Measurements from ENCODE around the gene PCDHGB6.
"Not testable (repeated sequence)": the region's sequence is repeated elsewhere in the genome, so short reads cannot be mapped to it uniquely, and the experiment has no call there.

PCDHGB6 gene

DNA sequence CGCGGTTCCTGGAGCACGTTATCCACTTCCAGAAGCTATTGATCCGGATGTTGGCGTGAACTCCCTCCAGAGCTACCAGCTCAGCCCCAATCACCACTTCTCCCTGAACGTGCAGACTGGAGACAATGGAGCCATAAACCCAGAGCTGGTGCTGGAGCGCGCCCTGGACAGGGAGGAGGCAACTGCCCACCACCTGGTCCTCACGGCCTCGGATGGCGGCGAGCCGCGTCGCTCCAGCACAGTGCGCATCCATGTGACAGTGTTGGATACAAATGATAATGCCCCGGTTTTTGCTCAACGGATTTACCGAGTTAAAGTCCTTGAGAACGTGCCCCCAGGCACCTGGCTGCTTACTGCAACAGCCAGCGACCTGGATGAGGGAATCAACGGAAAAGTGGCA, 4.4 kb upstream of the PCDHGB6 start:
- no peak overlapping the region for H3K9ac ChIP-seq (ENCODE audit: low read depth in 1 of 2, low read length in 2 of 2)
- no peaks in the 10 kb centered on the region for H3K27me3 ChIP-seq (ENCODE audit: control insufficient read depth in 1 of 2, insufficient read depth in 2 of 2, low read length in 2 of 2)
- no peak overlapping the region for H3K27ac ChIP-seq (ENCODE audit: low read depth, low read length)
- peaks cover 19 to 45% of the 10 kb centered on the region in 2 donors for H3K9me3 ChIP-seq (ENCODE audit: control insufficient read depth in 1 of 2, low read length in 2 of 2)
- H3K36me3 ChIP-seq (ENCODE audit: control insufficient read depth in 1 of 2, insufficient read depth in 2 of 2, low read length in 2 of 2): no peaks in the 10 kb centered on the region
- H3K4me1 ChIP-seq (ENCODE audit: control insufficient read depth in 1 of 2, insufficient read depth in 2 of 2, low read length in 2 of 2): no peaks in the 10 kb centered on the region
- H3K4me3 ChIP-seq (ENCODE audit: low read depth in 1 of 2, low read length in 2 of 2): peak overlapping the region in 1 of 2 donors; percentile 16

DNA sequence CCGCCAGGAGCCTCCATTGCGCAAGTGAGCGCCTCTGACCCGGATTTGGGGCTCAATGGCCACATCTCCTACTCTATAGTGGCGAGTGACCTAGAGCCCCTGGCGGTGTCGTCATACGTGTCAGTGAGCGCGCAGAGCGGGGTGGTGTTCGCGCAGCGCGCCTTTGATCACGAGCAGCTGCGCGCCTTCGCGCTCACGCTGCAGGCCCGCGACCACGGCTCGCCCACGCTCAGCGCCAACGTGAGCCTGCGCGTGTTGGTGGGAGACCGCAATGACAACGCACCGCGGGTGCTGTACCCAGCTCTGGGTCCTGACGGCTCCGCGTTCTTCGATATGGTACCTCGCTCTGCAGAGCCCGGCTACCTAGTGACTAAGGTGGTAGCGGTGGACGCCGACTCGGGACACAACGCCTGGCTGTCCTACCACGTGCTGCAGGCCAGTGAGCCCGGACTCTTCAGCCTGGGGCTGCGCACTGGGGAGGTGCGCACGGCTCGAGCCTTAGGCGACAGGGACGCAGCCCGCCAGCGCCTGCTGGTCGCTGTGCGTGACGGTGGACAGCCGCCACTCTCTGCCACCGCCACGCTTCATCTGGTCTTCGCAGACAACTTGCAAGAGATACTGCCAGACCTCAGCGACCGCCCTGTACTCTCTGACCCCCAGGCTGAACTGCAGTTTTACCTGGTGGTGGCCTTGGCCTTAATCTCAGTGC, 1.9 kb downstream of the PCDHGB6 start:
- Histone ChIP-seq H3K27me3 (ENCODE audit: control insufficient read depth in 1 of 2, insufficient read depth in 2 of 2, low read length in 2 of 2) (peaks cover 0 to 5% of the 10 kb centered on the region in 2 donors), H3K4me3 (ENCODE audit: low read depth in 1 of 2, low read length in 2 of 2) (peak overlapping the region in 1 of 2 donors; percentile 43), H3K9ac (ENCODE audit: low read depth in 1 of 2, low read length in 2 of 2) (no peak overlapping the region), H3K4me1 (ENCODE audit: control insufficient read depth in 1 of 2, insufficient read depth in 2 of 2, low read length in 2 of 2) (no peaks in the 10 kb centered on the region), H3K9me3 (ENCODE audit: control insufficient read depth in 1 of 2, low read length in 2 of 2) (peaks cover 27 to 33% of the 10 kb centered on the region in 2 donors), H3K27ac (ENCODE audit: low read depth, low read length) (no peak overlapping the region), H3K36me3 (ENCODE audit: control insufficient read depth in 1 of 2, insufficient read depth in 2 of 2, low read length in 2 of 2) (no peaks in the 10 kb centered on the region)

DNA sequence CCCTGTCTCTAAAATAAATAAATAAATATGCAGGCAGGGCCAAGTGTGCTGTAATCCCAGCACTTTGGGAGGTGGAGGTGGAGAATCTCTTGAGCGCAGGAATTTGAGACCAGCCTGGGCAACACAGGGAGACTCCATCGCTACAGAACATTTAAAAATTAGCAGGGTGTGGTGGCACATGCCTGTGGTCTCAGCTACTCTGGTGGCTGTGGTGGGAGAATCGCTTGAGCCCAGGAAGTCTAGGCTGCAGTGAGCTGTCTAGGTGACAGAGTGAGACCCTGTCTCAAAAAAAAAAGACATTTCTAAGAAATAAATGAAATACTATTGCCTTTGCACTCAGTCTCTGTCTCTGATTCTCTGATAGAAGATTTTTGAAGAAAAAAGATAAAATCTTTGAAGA, 3.8 kb downstream of the PCDHGB6 start:
- Histone ChIP-seq H3K36me3 (ENCODE audit: control insufficient read depth in 1 of 2, insufficient read depth in 2 of 2, low read length in 2 of 2) (no peaks in the 10 kb centered on the region), H3K9ac (ENCODE audit: low read depth in 1 of 2, low read length in 2 of 2) (no peak overlapping the region), H3K27me3 (ENCODE audit: control insufficient read depth in 1 of 2, insufficient read depth in 2 of 2, low read length in 2 of 2) (peaks cover 0 to 5% of the 10 kb centered on the region in 2 donors), H3K4me3 (ENCODE audit: low read depth in 1 of 2, low read length in 2 of 2) (no peak overlapping the region), H3K27ac (ENCODE audit: low read depth, low read length) (no peak overlapping the region), H3K9me3 (ENCODE audit: control insufficient read depth in 1 of 2, low read length in 2 of 2) (peaks cover 24 to 39% of the 10 kb centered on the region in 2 donors), H3K4me1 (ENCODE audit: control insufficient read depth in 1 of 2, insufficient read depth in 2 of 2, low read length in 2 of 2) (no peaks in the 10 kb centered on the region)

DNA sequence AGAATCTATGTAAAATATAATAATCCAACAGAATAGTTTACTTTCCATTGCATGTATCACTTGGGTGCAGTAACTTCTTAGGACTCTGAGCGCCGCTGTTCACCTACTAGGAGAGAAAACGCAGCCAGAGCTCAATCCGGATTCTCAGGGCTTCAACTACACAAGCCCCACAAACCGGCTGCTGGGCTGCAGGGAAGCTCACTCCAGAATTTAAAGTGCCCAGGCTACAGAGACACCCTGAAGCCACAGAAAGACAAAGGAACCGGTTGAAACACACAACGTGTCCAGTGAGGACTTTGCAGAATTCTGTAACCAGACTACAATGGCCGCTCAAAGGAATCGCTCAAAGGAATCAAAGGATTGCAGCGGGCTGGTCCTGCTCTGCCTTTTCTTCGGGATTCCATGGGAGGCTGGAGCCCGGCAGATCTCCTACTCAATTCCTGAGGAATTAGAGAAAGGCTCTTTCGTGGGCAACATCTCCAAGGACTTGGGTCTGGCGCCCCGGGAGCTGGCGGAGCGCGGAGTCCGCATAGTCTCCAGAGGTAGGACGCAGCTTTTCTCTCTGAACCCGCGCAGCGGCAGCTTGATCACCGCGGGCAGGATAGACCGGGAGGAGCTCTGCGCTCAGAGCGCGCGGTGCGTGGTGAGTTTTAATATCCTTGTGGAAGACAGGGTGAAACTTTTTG, 5.2 kb downstream of the PCDHGB6 start, which contains the start of gene PCDHGA10:
Gene PCDHGA10, plus strand, starts transcription at position 134 of the 686 bp plus-strand sequence. Its CDS starts 189 bp downstream, at position 323.
- peaks cover 0 to 5% of the 10 kb centered on the region in 2 donors for H3K27me3 ChIP-seq (ENCODE audit: control insufficient read depth in 1 of 2, insufficient read depth in 2 of 2, low read length in 2 of 2)
- H3K27ac ChIP-seq (ENCODE audit: low read depth, low read length): no peak within 1 kb of the TSS
- H3K4me1 ChIP-seq (ENCODE audit: control insufficient read depth in 1 of 2, insufficient read depth in 2 of 2, low read length in 2 of 2): no peaks in the 10 kb centered on the region
- no peak within 1 kb of the TSS for H3K9ac ChIP-seq (ENCODE audit: low read depth in 1 of 2, low read length in 2 of 2)
- H3K4me3 ChIP-seq (ENCODE audit: low read depth in 1 of 2, low read length in 2 of 2): peak within 1 kb of the TSS; percentile 56 to 68
- no peaks in the 10 kb centered on the region for H3K36me3 ChIP-seq (ENCODE audit: control insufficient read depth in 1 of 2, insufficient read depth in 2 of 2, low read length in 2 of 2)
- H3K9me3 ChIP-seq (ENCODE audit: control insufficient read depth in 1 of 2, low read length in 2 of 2): peaks cover 28 to 42% of the 10 kb centered on the region in 2 donors

DNA sequence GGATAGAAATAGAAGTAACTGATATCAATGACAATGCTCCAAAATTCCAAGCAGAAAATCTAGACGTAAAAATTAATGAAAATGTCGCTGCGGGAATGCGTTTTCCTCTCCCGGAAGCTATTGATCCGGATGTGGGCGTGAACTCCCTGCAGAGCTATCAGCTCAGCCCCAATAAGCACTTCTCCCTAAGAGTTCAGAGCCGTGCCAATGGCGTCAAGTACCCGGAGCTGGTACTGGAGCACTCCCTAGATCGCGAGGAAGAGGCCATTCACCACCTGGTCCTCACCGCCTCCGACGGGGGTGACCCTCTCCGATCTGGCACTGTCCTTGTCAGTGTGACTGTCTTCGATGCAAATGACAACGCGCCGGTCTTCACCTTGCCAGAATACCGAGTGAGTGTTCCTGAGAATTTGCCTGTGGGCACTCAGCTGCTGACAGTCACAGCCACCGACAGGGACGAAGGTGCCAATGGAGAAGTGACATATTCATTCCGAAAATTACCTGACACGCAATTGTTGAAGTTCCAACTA, 5.8 kb downstream of the PCDHGB6 start:
- H3K4me1 ChIP-seq (ENCODE audit: control insufficient read depth in 1 of 2, insufficient read depth in 2 of 2, low read length in 2 of 2): no peaks in the 10 kb centered on the region
- no peaks in the 10 kb centered on the region for H3K36me3 ChIP-seq (ENCODE audit: control insufficient read depth in 1 of 2, insufficient read depth in 2 of 2, low read length in 2 of 2)
- H3K9ac ChIP-seq (ENCODE audit: low read depth in 1 of 2, low read length in 2 of 2): no peak overlapping the region
- peak overlapping the region; percentile 56 to 68 for H3K4me3 ChIP-seq (ENCODE audit: low read depth in 1 of 2, low read length in 2 of 2)
- peaks cover 34 to 45% of the 10 kb centered on the region in 2 donors for H3K9me3 ChIP-seq (ENCODE audit: control insufficient read depth in 1 of 2, low read length in 2 of 2)
- no peak overlapping the region for H3K27ac ChIP-seq (ENCODE audit: low read depth, low read length)
- peaks cover 0 to 5% of the 10 kb centered on the region in 2 donors for H3K27me3 ChIP-seq (ENCODE audit: control insufficient read depth in 1 of 2, insufficient read depth in 2 of 2, low read length in 2 of 2)

DNA sequence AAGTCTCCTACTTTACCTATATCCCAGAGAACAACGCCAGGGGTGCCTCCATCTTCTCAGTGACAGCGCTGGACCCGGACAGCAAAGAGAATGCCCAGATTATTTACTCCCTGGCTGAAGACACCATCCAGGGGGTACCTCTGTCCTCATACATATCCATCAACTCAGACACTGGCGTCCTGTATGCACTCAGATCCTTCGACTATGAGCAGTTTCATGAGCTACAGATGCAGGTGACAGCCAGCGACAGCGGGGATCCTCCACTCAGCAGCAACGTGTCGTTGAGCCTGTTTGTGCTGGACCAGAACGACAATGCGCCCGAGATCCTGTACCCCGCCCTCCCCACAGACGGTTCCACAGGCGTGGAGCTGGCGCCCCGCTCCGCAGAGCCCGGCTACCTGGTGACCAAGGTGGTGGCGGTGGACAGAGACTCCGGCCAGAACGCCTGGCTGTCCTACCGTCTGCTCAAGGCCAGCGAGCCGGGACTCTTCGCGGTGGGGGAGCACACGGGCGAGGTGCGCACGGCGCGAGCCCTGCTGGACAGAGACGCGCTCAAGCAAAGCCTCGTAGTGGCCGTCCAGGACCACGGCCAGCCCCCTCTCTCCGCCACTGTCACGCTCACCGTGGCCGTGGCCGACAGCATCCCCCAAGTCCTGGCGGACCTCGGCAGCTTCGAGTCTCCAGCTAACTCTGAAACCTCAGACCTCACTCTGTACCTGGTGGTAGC, 6.9 kb downstream of the PCDHGB6 start:
- H3K27ac ChIP-seq (ENCODE audit: low read depth, low read length); H3K27me3 ChIP-seq (ENCODE audit: control insufficient read depth in 1 of 2, insufficient read depth in 2 of 2, low read length in 2 of 2); H3K9ac ChIP-seq (ENCODE audit: low read depth in 1 of 2, low read length in 2 of 2); H3K36me3 ChIP-seq (ENCODE audit: control insufficient read depth in 1 of 2, insufficient read depth in 2 of 2, low read length in 2 of 2); H3K4me1 ChIP-seq (ENCODE audit: control insufficient read depth in 1 of 2, insufficient read depth in 2 of 2, low read length in 2 of 2): not testable (repeated sequence)
- Histone ChIP-seq H3K4me3 (ENCODE audit: low read depth in 1 of 2, low read length in 2 of 2) (peak overlapping the region in 1 of 2 donors; percentile 38), H3K9me3 (ENCODE audit: control insufficient read depth in 1 of 2, low read length in 2 of 2) (peaks cover 34 to 45% of the 10 kb centered on the region in 2 donors)

DNA sequence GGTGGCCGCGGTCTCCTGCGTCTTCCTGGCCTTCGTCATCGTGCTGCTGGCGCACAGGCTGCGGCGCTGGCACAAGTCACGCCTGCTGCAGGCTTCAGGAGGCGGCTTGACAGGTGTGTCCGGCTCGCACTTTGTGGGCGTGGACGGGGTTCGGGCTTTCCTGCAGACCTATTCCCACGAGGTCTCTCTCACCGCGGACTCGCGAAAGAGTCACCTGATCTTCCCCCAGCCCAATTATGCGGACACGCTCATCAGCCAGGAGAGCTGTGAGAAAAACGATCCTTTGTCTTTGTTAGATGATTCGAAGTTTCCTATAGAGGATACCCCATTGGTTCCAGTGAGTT, 7.4 kb downstream of the PCDHGB6 start:
- H3K4me3 ChIP-seq (ENCODE audit: low read depth in 1 of 2, low read length in 2 of 2); H3K4me1 ChIP-seq (ENCODE audit: control insufficient read depth in 1 of 2, insufficient read depth in 2 of 2, low read length in 2 of 2); H3K36me3 ChIP-seq (ENCODE audit: control insufficient read depth in 1 of 2, insufficient read depth in 2 of 2, low read length in 2 of 2); H3K27ac ChIP-seq (ENCODE audit: low read depth, low read length); H3K9ac ChIP-seq (ENCODE audit: low read depth in 1 of 2, low read length in 2 of 2); H3K27me3 ChIP-seq (ENCODE audit: control insufficient read depth in 1 of 2, insufficient read depth in 2 of 2, low read length in 2 of 2): not testable (repeated sequence)
- peaks cover 33 to 45% of the 10 kb centered on the region in 2 donors for H3K9me3 ChIP-seq (ENCODE audit: control insufficient read depth in 1 of 2, low read length in 2 of 2)

DNA sequence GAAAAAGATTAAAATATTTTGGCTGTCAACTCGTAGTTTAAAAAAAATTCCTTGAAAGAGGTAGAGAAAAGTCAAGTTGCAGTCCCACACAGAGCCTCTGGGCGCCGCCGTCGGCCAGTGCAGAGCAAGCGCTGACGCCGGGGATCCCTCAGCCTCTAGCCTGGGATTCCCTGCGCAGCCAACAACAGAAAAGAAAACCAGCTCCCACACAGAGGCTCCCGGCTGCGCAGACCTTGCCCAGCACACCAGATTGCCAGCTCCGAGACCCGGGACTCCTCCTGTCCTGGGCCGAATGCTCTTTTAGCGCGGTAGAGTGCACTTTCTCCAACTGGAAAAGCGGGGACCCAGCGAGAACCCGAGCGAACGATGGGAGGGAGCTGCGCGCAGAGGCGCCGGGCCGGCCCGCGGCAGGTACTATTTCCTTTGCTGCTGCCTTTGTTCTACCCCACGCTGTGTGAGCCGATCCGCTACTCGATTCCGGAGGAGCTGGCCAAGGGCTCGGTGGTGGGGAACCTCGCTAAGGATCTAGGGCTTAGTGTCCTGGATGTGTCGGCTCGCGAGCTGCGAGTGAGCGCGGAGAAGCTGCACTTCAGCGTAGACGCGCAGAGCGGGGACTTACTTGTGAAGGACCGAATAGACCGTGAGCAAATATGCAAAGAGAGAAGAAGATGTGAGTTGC, 9.8 kb downstream of the PCDHGB6 start, which contains the start of gene PCDHGB7:
Gene PCDHGB7, plus strand, starts transcription at position 184 of the 679 bp plus-strand sequence. Its CDS starts 183 bp downstream, at position 367.
- not testable (repeated sequence) for H3K27ac ChIP-seq (ENCODE audit: low read depth, low read length); H3K36me3 ChIP-seq (ENCODE audit: control insufficient read depth in 1 of 2, insufficient read depth in 2 of 2, low read length in 2 of 2); H3K4me1 ChIP-seq (ENCODE audit: control insufficient read depth in 1 of 2, insufficient read depth in 2 of 2, low read length in 2 of 2); H3K27me3 ChIP-seq (ENCODE audit: control insufficient read depth in 1 of 2, insufficient read depth in 2 of 2, low read length in 2 of 2); H3K9ac ChIP-seq (ENCODE audit: low read depth in 1 of 2, low read length in 2 of 2)
- Histone ChIP-seq H3K9me3 (ENCODE audit: control insufficient read depth in 1 of 2, low read length in 2 of 2) (peaks cover 48 to 66% of the 10 kb centered on the region in 2 donors), H3K4me3 (ENCODE audit: low read depth in 1 of 2, low read length in 2 of 2) (peak within 1 kb of the TSS; percentile 39 to 53)

DNA sequence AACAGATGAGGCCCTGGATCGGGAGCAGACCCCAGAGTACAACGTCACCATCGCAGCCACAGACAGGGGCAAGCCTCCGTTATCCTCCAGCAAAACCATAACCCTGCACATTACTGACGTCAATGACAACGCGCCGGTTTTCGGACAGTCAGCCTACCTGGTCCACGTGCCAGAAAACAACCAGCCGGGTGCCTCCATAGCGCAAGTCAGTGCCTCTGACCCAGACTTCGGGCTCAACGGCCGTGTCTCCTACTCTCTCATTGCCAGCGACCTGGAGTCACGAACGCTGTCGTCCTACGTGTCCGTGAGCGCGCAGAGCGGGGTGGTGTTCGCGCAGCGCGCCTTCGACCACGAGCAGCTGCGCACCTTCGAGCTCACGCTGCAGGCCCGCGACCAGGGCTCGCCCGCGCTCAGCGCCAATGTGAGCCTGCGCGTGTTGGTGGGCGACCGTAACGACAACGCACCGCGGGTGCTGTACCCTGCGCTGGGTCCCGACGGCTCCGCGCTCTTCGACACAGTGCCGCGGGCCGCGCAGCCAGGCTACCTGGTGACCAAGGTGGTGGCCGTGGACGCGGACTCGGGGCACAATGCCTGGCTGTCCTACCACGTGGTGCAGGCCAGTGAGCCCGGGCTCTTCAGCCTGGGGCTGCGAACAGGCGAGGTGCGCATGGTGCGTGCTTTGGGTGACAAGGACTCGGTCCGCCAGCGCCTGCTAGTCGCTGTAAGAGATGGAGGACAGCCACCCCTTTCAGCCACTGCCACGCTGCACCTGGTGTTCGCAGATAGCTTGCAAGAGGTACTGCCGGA, 11.5 kb downstream of the PCDHGB6 start:
- Histone ChIP-seq H3K9me3 (ENCODE audit: control insufficient read depth in 1 of 2, low read length in 2 of 2) (peaks cover 55 to 80% of the 10 kb centered on the region in 2 donors), H3K4me3 (ENCODE audit: low read depth in 1 of 2, low read length in 2 of 2) (peak overlapping the region in 1 of 2 donors; percentile 26), H3K4me1 (ENCODE audit: control insufficient read depth in 1 of 2, insufficient read depth in 2 of 2, low read length in 2 of 2) (no peaks in the 10 kb centered on the region), H3K27me3 (ENCODE audit: control insufficient read depth in 1 of 2, insufficient read depth in 2 of 2, low read length in 2 of 2) (peaks cover 0 to 8% of the 10 kb centered on the region in 2 donors), H3K36me3 (ENCODE audit: control insufficient read depth in 1 of 2, insufficient read depth in 2 of 2, low read length in 2 of 2) (peaks cover 3 to 4% of the 10 kb centered on the region in 2 donors), H3K9ac (ENCODE audit: low read depth in 1 of 2, low read length in 2 of 2) (no peak overlapping the region), H3K27ac (ENCODE audit: low read depth, low read length) (no peak overlapping the region)
